Activated B cell treated with CpG ODN at 0.5 μM for 24 hours (primary cell): Measurements from ENCODE around the gene C12orf57. TPM values are rescaled to one million over a fixed set of nuclear protein-coding genes. Genes with fewer than 3 reads are reported as not detected.
A peak's percentile ranks its signal among the peaks of the same experiment; 100 is the strongest.

Source experiments
- ATAC-seq: fragments of 200-7000 bp; cut with Tn5 transposase; one replicate; pipeline ENCODE4 v1.10.0; 2021; ENCODE audit warnings: low read depth, mild to moderate bottlenecking, moderate library complexity
- CTCF ChIA-PET: fragments of 350-600 bp; sonication (Branson Sonifier 250); formaldehyde crosslinking; loops from one replicate; lab custom pipeline; 2021; ENCODE audit warnings: antibody characterized with exemption; lab: Charles Lee
- POLR2A ChIA-PET: fragments of 350-600 bp; sonication (Branson Sonifier 250); formaldehyde crosslinking; loops from one replicate; lab custom pipeline; 2021; ENCODE audit warnings: antibody characterized with exemption; lab: Charles Lee
- DNase-seq: peaks from one replicate; pipeline ENCODE4 v3.0.0; 2022
- H3K27ac Mint-ChIP-seq: one replicate; pipeline ENCODE4 v1.8.0; 2020; ENCODE audit warnings: mixed read lengths
- H3K27me3 Mint-ChIP-seq: one replicate; pipeline ENCODE4 v1.8.0; 2021; ENCODE audit warnings: mixed read lengths
- H3K36me3 Mint-ChIP-seq: one replicate; pipeline ENCODE4 v1.8.0; 2021; ENCODE audit warnings: low read depth, mixed read lengths
- H3K4me1 Mint-ChIP-seq: one replicate; pipeline ENCODE4 v1.8.0; 2021; ENCODE audit warnings: mixed read lengths
- H3K4me3 Mint-ChIP-seq: one replicate; pipeline ENCODE4 v1.8.0; 2020; ENCODE audit warnings: mild to moderate bottlenecking, mixed read lengths
- H3K9me3 Mint-ChIP-seq: one replicate; pipeline ENCODE4 v1.8.0; 2020; ENCODE audit warnings: mixed read lengths
- CTCF ChIP-seq: fragments of 200-600 bp; IDR thresholded peaks from one replicate; pipeline ENCODE4 v1.8.0; 2022; ENCODE audit warnings: antibody characterized with exemption, mild to moderate bottlenecking
- intact Hi-C: fragments of 100-400 bp; cut with micrococcal nuclease; formaldehyde crosslinking; loops from one replicate; pipeline ENCODE4 v1.15.1; 2024
- total RNA-seq: library from RNA; stranded (reverse); gene quantifications from 2 replicates; pipeline ENCODE4 v1.2.3, GENCODE V29; 2022

The C12orf57 gene
- total RNA-seq, 1 donor from 2014 or later, result 54.8 TPM

GRCh38 chr12:6957741-6958608 lies 14.2 kb downstream of the C12orf57 start:
- Mint-ChIP-seq H3K27ac (peak overlapping the region; percentile 98), H3K4me3 (peak overlapping the region; percentile 88), H3K27me3 (no peaks in the 10 kb centered on the region), H3K9me3 (no peaks in the 10 kb centered on the region), H3K4me1 (peaks cover 100% of the 10 kb centered on the region), H3K36me3 (peaks cover 75% of the 10 kb centered on the region)
- ATAC-seq (no peak), DNase-seq (no peak)
- no peak for TF ChIP-seq CTCF
- intact Hi-C loops, result loop anchor here (10.0 kb wide), 2 partner anchors 323 to 533 kb away; partner anchors contain the start of gene LPAR5
- POLR2A ChIA-PET, result interaction anchor here (0.6 to 17.0 kb wide), 6 partner anchors 10 to 323 kb away, joined by 3 to 1516 read pairs (median 8); partner anchors contain the start of genes C12orf57, PTPN6, RNU7-1 and SPSB2
- CTCF ChIA-PET, result interaction anchor here (1.2 to 13.0 kb wide), 3 partner anchors 12 to 154 kb away, joined by 3 to 571 read pairs (median 3); partner anchors contain the start of genes C12orf57, PTPN6 and RNU7-1

- DNase-seq, result peak; percentile 27
- H3K4me1 Mint-ChIP-seq, result peaks cover 97% of the 10 kb centered on the region
- no peak for ATAC-seq
- H3K4me3 Mint-ChIP-seq, result peak overlapping the region; percentile 88
- peak overlapping the region; percentile 98 for H3K27ac Mint-ChIP-seq
- no peak for TF ChIP-seq CTCF
- POLR2A ChIA-PET, result interaction anchor here (0.6 to 17.0 kb wide), 11 partner anchors 10 to 425 kb away, joined by 3 to 1516 read pairs (median 4); partner anchors contain the start of genes C12orf57, COPS7A, GAPDH and PTPN6
- peaks cover 69% of the 10 kb centered on the region for H3K36me3 Mint-ChIP-seq
- CTCF ChIA-PET, result interaction anchor here (1.2 to 13.0 kb wide), 3 partner anchors 12 to 153 kb away, joined by 3 to 571 read pairs (median 3); partner anchors contain the start of genes C12orf57, PTPN6 and RNU7-1
- intact Hi-C loops, result loop anchor here (1.0 to 10.0 kb wide), 3 partner anchors 7 to 534 kb away; partner anchors contain the start of genes LPAR5 and PTPN6
- H3K9me3 Mint-ChIP-seq, result no peaks in the 10 kb centered on the region
- no peaks in the 10 kb centered on the region for H3K27me3 Mint-ChIP-seq
Observed at GRCh38 chr12:6958609-6959057, 14.8 kb downstream of the C12orf57 start.

- CTCF ChIA-PET, result interaction anchor here (1.4 to 13.0 kb wide), 3 partner anchors 13 to 35 kb away, joined by 3 to 571 read pairs (median 10); partner anchors contain the start of genes C12orf57, PTPN6 and RNU7-1
- POLR2A ChIA-PET, result interaction anchor here (0.6 to 17.0 kb wide), 14 partner anchors 9 to 425 kb away, joined by 3 to 1516 read pairs (median 4); partner anchors contain the start of genes C12orf57, CLSTN3, COPS7A and GAPDH
- Mint-ChIP-seq H3K4me3 (peak overlapping the region; percentile 88), H3K9me3 (no peaks in the 10 kb centered on the region), H3K27me3 (no peaks in the 10 kb centered on the region), H3K27ac (peak overlapping the region; percentile 98), H3K4me1 (peaks cover 93% of the 10 kb centered on the region), H3K36me3 (peaks cover 63% of the 10 kb centered on the region)
- TF ChIP-seq CTCF, result no peak
- intact Hi-C loops, result loop anchor here (1.0 to 10.0 kb wide), 3 partner anchors 8 to 534 kb away; partner anchors contain the start of genes LPAR5 and PTPN6
- peak; percentile 65 for DNase-seq
- peak; percentile 62 for ATAC-seq
Observed at GRCh38 chr12:6959058-6959804, 15.4 kb downstream of the C12orf57 start.

GRCh38 chr12:6959805-6960592 lies 16.2 kb downstream of the C12orf57 start:
- CTCF ChIA-PET, result interaction anchor here (1.4 to 13.0 kb wide), 6 partner anchors 14 to 88 kb away, joined by 3 to 571 read pairs (median 10); partner anchors contain the start of genes C12orf57, LPCAT3, PTPN6 and RNU7-1
- intact Hi-C loops, result loop anchor here (1.0 to 10.0 kb wide), 3 partner anchors 9 to 535 kb away; partner anchors contain the start of genes LPAR5 and PTPN6
- Mint-ChIP-seq H3K27me3 (no peaks in the 10 kb centered on the region), H3K36me3 (peaks cover 58% of the 10 kb centered on the region), H3K4me1 (peaks cover 93% of the 10 kb centered on the region), H3K4me3 (peak overlapping the region; percentile 88), H3K9me3 (no peaks in the 10 kb centered on the region), H3K27ac (peak overlapping the region; percentile 98)
- DNase-seq (no peak), ATAC-seq (no peak)
- TF ChIP-seq CTCF, result no peak
- POLR2A ChIA-PET, result interaction anchor here (0.7 to 17.0 kb wide), 14 partner anchors 9 to 170 kb away, joined by 3 to 1516 read pairs (median 4); partner anchors contain the start of genes C12orf57, CLSTN3, EMG1 and LPCAT3
